H1 (cell line): ENCODE results near the gene TOMM7. TPM values are rescaled to one million over a fixed set of nuclear protein-coding genes. Genes with fewer than 3 reads are reported as not detected.

ENCODE experiments used
- CTCF ChIA-PET: fragments of 300-600 bp; sonication (Branson Sonifier 250); formaldehyde crosslinking; loops from one replicate; lab custom pipeline; 2021; ENCODE audit not compliant: partially characterized antibody; lab: Charles Lee
- POLR2A ChIA-PET: fragments of 300-600 bp; sonication (Branson Sonifier 250); formaldehyde crosslinking; loops from one replicate; lab custom pipeline; 2021; ENCODE audit warnings: inconsistent platforms; ENCODE audit not compliant: partially characterized antibody; lab: Charles Lee
- DNase-seq, 2 experiments: peaks; one replicate each; pipeline versions ENCODE4 v3.0.0 to v3.0.0-alpha.2; 2010 to 2022; ENCODE audit warnings: low spot score in 2 of 2, low read depth in 1 of 2, mixed read lengths in 1 of 2
- FAIRE-seq: peaks from 2 replicates; lab custom pipeline; 2011; peaks lifted over from hg19 to GRCh38; lab: Jason Lieb, UNC
- H2AFZ ChIP-seq: 2 replicates; pipeline ENCODE4 v1.8.1; 2012; ENCODE audit warnings: low read length, inconsistent platforms
- H2AK5ac ChIP-seq: 2 replicates; pipeline ENCODE4 v1.6.1; 2013; ENCODE audit warnings: low read depth, low read length
- H2BK120ac ChIP-seq: replicated peaks from 2 replicates; pipeline ENCODE3; 2013; ENCODE audit warnings: low read depth, low read length, inconsistent platforms
- H2BK12ac ChIP-seq: 2 replicates; pipeline ENCODE4 v1.6.1; 2013; ENCODE audit warnings: low read depth, low read length
- H2BK15ac ChIP-seq: 2 replicates; pipeline ENCODE4 v1.6.1; 2013; ENCODE audit warnings: low read length
- H2BK20ac ChIP-seq: 2 replicates; pipeline ENCODE4 v1.6.1; 2013; ENCODE audit warnings: low read length
- H2BK5ac ChIP-seq: 2 replicates; pipeline ENCODE4 v1.6.1; 2013; ENCODE audit warnings: low read depth, low read length
- H3K14ac ChIP-seq: 2 replicates; pipeline ENCODE4 v1.6.1; 2013; ENCODE audit warnings: inconsistent platforms; ENCODE audit not compliant: insufficient read length
- H3K18ac ChIP-seq: 2 replicates; pipeline ENCODE4 v1.6.1; 2013; ENCODE audit warnings: low read length; ENCODE audit errors: extremely low read depth
- H3K23ac ChIP-seq: 2 replicates; pipeline ENCODE4 v1.6.1; 2013; ENCODE audit warnings: inconsistent platforms; ENCODE audit not compliant: insufficient read length
- H3K23me2 ChIP-seq: 2 replicates; pipeline ENCODE4 v1.6.1; 2013; ENCODE audit warnings: low read depth, low read length
- H3K27ac ChIP-seq: 2 replicates; pipeline ENCODE4 v1.6.1; 2011; ENCODE audit warnings: low read depth, low read length, inconsistent platforms
- H3K27me3 ChIP-seq, 4 experiments: replicated peaks in 1 of 4; 1 replicate in 1 of 4; 2 replicates in 3 of 4; pipeline versions ENCODE4 v1.6.1 to v1.8.1; 2011 to 2013; ENCODE audit warnings: low read length in 3 of 4, mild to moderate bottlenecking in 3 of 4, inconsistent platforms in 2 of 4, mixed read lengths in 2 of 4, moderate library complexity in 1 of 4; ENCODE audit not compliant: control insufficient read depth in 3 of 4, insufficient read depth in 3 of 4; ENCODE audit errors: extremely low read depth in 1 of 4
- H3K36me3 ChIP-seq, 4 experiments: 2 replicates each; pipeline versions ENCODE4 v1.6.1 to v1.8.1; 2011 to 2013; ENCODE audit warnings: mild to moderate bottlenecking in 4 of 4, low read length in 3 of 4, moderate library complexity in 2 of 4, control low read depth in 1 of 4, inconsistent platforms in 1 of 4; ENCODE audit not compliant: insufficient read depth in 4 of 4, control insufficient read depth in 2 of 4
- H3K4ac ChIP-seq: replicated peaks from 2 replicates; pipeline ENCODE3; 2013; ENCODE audit warnings: low read length, low read depth, mixed read lengths, inconsistent platforms; ENCODE audit not compliant: insufficient read length
- H3K4me1 ChIP-seq, 4 experiments: replicated peaks in 1 of 4; 1 replicate in 1 of 4; 2 replicates in 3 of 4; pipeline versions ENCODE4 v1.6.1 to v1.8.1; 2011 to 2013; ENCODE audit warnings: low read length in 3 of 4, inconsistent platforms in 2 of 4, mixed read lengths in 1 of 4; ENCODE audit not compliant: insufficient read depth in 4 of 4, control insufficient read depth in 3 of 4
- H3K4me2 ChIP-seq, 2 experiments: 2 replicates each; pipeline versions ENCODE4 v1.6.1 to v1.8.1; 2011 to 2013; ENCODE audit warnings: low read depth in 2 of 2, low read length in 2 of 2, control low read depth in 1 of 2, inconsistent platforms in 1 of 2, mild to moderate bottlenecking in 1 of 2; ENCODE audit not compliant: insufficient read depth in 1 of 2
- H3K4me3 ChIP-seq, 4 experiments: fragments of 200-600, 300-600 bp in 1 of 4; sonication (generic), shearing (Covaris generic), sonication (Bioruptor Twin) in 1 of 4; 2 replicates each; pipeline versions ENCODE4 v1.5.1 to v1.8.1; 2011 to 2016; ENCODE audit warnings: low read length in 4 of 4, low read depth in 3 of 4, control low read depth in 2 of 4, inconsistent platforms in 2 of 4, mild to moderate bottlenecking in 2 of 4, mixed read lengths in 1 of 4, moderate library complexity in 1 of 4; ENCODE audit not compliant: insufficient read depth in 2 of 4; ENCODE audit errors: extremely low read depth in 1 of 4
- H3K56ac ChIP-seq: replicated peaks from 2 replicates; pipeline ENCODE3; 2013; ENCODE audit warnings: low read depth, mild to moderate bottlenecking, mixed read lengths, low read length, inconsistent platforms; ENCODE audit not compliant: insufficient read length
- H3K79me1 ChIP-seq: 2 replicates; pipeline ENCODE4 v1.6.1; 2013; ENCODE audit warnings: low read depth, low read length, control low read depth
- H3K79me2 ChIP-seq, 2 experiments: 2 replicates each; pipeline versions ENCODE4 v1.6.1 to v1.8.1; 2012 to 2013; ENCODE audit warnings: low read length in 2 of 2, mild to moderate bottlenecking in 2 of 2, inconsistent platforms in 1 of 2; ENCODE audit not compliant: insufficient read depth in 2 of 2, control insufficient read depth in 1 of 2
- H3K9ac ChIP-seq, 4 experiments: replicated peaks in 1 of 4; 1 replicate in 1 of 4; 2 replicates in 3 of 4; pipeline versions ENCODE4 v1.6.1 to v1.8.1; 2011 to 2013; ENCODE audit warnings: low read depth in 3 of 4, low read length in 3 of 4, control low read depth in 2 of 4, mild to moderate bottlenecking in 2 of 4, moderate library complexity in 2 of 4, inconsistent platforms in 1 of 4; ENCODE audit errors: extremely low read depth in 1 of 4
- H3K9me3 ChIP-seq, 2 experiments: 2 replicates each; pipeline versions ENCODE4 v1.6.1 to v1.8.1; 2012 to 2013; ENCODE audit warnings: mild to moderate bottlenecking in 2 of 2, moderate library complexity in 2 of 2, control low read depth in 1 of 2, inconsistent platforms in 1 of 2, low read depth in 1 of 2, low read length in 1 of 2, mixed read lengths in 1 of 2; ENCODE audit not compliant: insufficient read depth in 2 of 2
- H4K20me1 ChIP-seq, 2 experiments: replicated peaks in 1 of 2; 2 replicates each; pipeline versions ENCODE3 to v1.8.1; 2011 to 2013; ENCODE audit warnings: inconsistent platforms in 2 of 2, low read length in 2 of 2, mild to moderate bottlenecking in 1 of 2; ENCODE audit not compliant: insufficient read depth in 2 of 2, control insufficient read depth in 1 of 2
- H4K5ac ChIP-seq: 2 replicates; pipeline ENCODE4 v1.6.1; 2013; ENCODE audit warnings: low read length, low read depth, mixed read lengths, inconsistent platforms; ENCODE audit not compliant: insufficient read length
- H4K8ac ChIP-seq: 2 replicates; pipeline ENCODE4 v1.8.0; 2013; ENCODE audit warnings: mild to moderate bottlenecking, moderate library complexity, low read length, inconsistent platforms; ENCODE audit not compliant: insufficient read depth; ENCODE audit errors: extremely low read depth
- H4K91ac ChIP-seq: replicated peaks from 2 replicates; pipeline ENCODE3; 2013; ENCODE audit warnings: low read length, mixed read lengths, inconsistent platforms; ENCODE audit not compliant: insufficient read length
- CHD2 ChIP-seq: IDR thresholded peaks from 2 replicates; pipeline ENCODE4 v1.6.1; 2012; ENCODE audit warnings: low read length, improper control_type of control experiment
- WGBS, 2 experiments: shearing (Covaris generic) in 1 of 2; methylation state at CpG; one replicate each; pipeline versions ENCODE4 v1.1.6 to v1.1.7; 2013 to 2015; ENCODE audit warnings: low lambda C conversion rate in 2 of 2, mixed read lengths in 2 of 2, inconsistent platforms in 1 of 2, low coverage in 1 of 2, missing lambda C conversion rate in 1 of 2; ENCODE audit not compliant: insufficient replicate concordance in 2 of 2, insufficient coverage in 1 of 2, insufficient read length in 1 of 2; ENCODE audit errors: extremely low coverage in 1 of 2, missing lambda C conversion rate in 1 of 2; 5-methylcytosine and 5-hydroxymethylcytosine counted together
- polyA plus RNA-seq, 7 experiments: library from polyadenylated mRNA; depleted of rRNA in 3 of 7; stranded (reverse) in 5 of 7; unstranded in 2 of 7; fragments of >200 nt in 5 of 7; fragments of 200-250 nt in 2 of 7; gene quantifications; 1 replicate in 5 of 7; 2 replicates in 1 of 7; 4 replicates in 1 of 7; pipeline versions ENCODE4 v1.2.1 to v1.2.3, GENCODE V29; 2011 to 2013; ENCODE audit warnings: missing spikeins in 2 of 7, mixed read lengths in 2 of 7
- total RNA-seq: library from RNA; stranded (reverse); fragmentation: NEBNext Ultra II Directional; extraction: Animal tissue kit (Norgen Biotek cat#: 25700); gene quantifications from 2 replicates; pipeline ENCODE4 v1.2.1, GENCODE V29; 2021

The TOMM7 gene
- total and polyA plus RNA-seq, 2 of the 8 experiments (the other 6 are each of a cell fraction or from before 2014, with no cell fraction given) = 389 to 508 TPM

DNA sequence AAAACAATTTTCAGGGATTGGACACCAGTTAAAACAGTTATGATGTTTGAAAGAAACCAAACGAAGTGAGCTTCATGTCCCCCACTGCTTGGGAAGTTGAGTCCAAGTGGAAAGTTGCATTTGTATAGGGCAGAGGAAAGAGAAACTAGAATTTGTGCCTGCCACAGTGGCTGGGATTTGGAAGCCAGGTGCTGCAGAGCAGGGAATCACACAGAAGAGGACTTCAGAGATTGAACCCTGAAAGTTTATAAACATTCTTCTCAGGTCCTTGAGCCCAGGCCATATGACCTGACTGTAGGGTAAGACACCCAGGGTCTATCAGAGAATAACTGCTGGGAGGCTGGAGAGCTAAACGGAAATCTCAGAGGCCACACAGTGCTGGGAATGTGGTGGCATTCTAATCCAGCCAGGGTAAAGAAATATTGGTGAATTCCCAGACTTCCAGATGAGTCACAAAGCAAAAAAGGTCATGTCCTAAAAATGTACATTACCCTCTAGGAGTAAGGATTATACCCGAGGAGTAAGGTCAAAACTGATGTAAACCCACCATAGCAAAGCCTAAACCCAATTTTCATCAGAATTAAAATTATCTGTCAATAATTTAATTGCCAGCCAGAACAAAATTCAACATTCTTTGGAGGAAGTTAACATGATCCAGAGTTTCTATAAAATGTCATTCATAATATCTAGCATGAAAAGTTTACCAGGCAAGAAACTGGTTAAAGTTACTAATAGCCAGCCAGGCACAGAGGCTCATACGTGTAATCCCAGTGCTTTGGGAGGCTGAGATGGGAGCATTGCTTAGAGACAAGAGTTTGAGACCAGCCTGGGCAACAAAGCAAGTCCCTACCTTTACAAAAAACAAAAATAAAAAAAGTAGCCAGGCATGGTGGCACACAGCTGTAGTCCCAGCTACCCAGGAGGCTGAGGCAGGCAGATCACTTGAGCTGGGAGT is 31.2 kb downstream of the TOMM7 start:
- Histone ChIP-seq H2BK12ac (no peak overlapping the region), H2BK5ac (no peak overlapping the region), H4K5ac (no peak overlapping the region), H2BK120ac (no peak overlapping the region), H2AK5ac (no peak overlapping the region), H3K36me3 (no peaks in the 10 kb centered on the region), H3K9ac (no peak overlapping the region), H2AFZ (no peak overlapping the region), H3K14ac (no peak overlapping the region), H3K27me3 (no peaks in the 10 kb centered on the region), H3K56ac (no peak overlapping the region), H3K79me2 (no peaks in the 10 kb centered on the region), H3K27ac (no peak overlapping the region), H3K4me2 (no peak overlapping the region), H4K91ac (no peak overlapping the region), H3K18ac (no peak overlapping the region), H3K4me3 (no peak overlapping the region), H3K9me3 (peaks cover 4 to 6% of the 10 kb centered on the region in 2 experiments; a peak in 1 of 4 replicates), H3K23ac (no peak overlapping the region), H2BK20ac (no peak overlapping the region), H4K20me1 (no peaks in the 10 kb centered on the region), H3K4ac (no peak overlapping the region), H2BK15ac (no peak overlapping the region), H4K8ac (no peak overlapping the region), H3K79me1 (no peaks in the 10 kb centered on the region), H3K23me2 (no peaks in the 10 kb centered on the region), H3K4me1 (no peaks in the 10 kb centered on the region)
- ChIA-PET POLR2A (no interaction called here), CTCF (interaction anchor here (0.9 to 2.6 kb wide), 4 partner anchors 9 to 294 kb away, joined by 3 to 14 read pairs (median 4); no protein-coding TSS in a partner anchor)
- WGBS, 2 experiments = 87% methylated on average over 4 of the region's 4 CpGs; no CpG with 5 or more reads in 1 of the 2 experiments
- no peak for DNase-seq
- FAIRE-seq = no peak
- TF ChIP-seq CHD2 = no peak
